SK-N-SH treated with all-trans-retinoic acid at 6 μM for 48 hours (cell line): Measurements from ENCODE around the gene PRSS38.

Experiments used
- ATAC-seq: fragments of 200-7000 bp; cut with Tn5 transposase; 3 replicates; pipeline ENCODE4 v1.9.1; 2020; ENCODE audit warnings: mild to moderate bottlenecking, moderate library complexity
- ARNTL ChIP-seq: fragments of 450-650 bp; formaldehyde crosslinking; IDR thresholded peaks from 2 replicates; pipeline ENCODE4 v1.5.0; 2020; ENCODE audit warnings: low read depth, mild to moderate bottlenecking, moderate library complexity, borderline replicate concordance
- BACH2 ChIP-seq: fragments of 250-450 bp; sonication (Bioruptor Pico); IDR thresholded peaks from 2 replicates; pipeline ENCODE4 v1.9.0; 2021; ENCODE audit warnings: mild to moderate bottlenecking, borderline replicate concordance
- CSDC2 ChIP-seq: fragments of 250-450 bp; sonication (Bioruptor Pico); IDR thresholded peaks from 2 replicates; pipeline ENCODE4 v1.5.0; 2020; ENCODE audit warnings: mild to moderate bottlenecking, moderate library complexity
- ESRRG ChIP-seq: fragments of 250-450 bp; sonication (Bioruptor Pico); IDR thresholded peaks from 2 replicates; pipeline ENCODE4 v1.6.1; 2021; ENCODE audit warnings: mild to moderate bottlenecking
- GLIS3 ChIP-seq: fragments of 250-450 bp; sonication (Bioruptor Pico); IDR thresholded peaks from 2 replicates; pipeline ENCODE4 v1.5.0; 2020; ENCODE audit warnings: mild to moderate bottlenecking, moderate library complexity
- ISL1 ChIP-seq: fragments of 250-450 bp; sonication (Bioruptor Pico); IDR thresholded peaks from 2 replicates; pipeline ENCODE4 v2.1.2; 2022; ENCODE audit warnings: mild to moderate bottlenecking, moderate library complexity
- OSR1 ChIP-seq: fragments of 250-450 bp; sonication (Bioruptor Pico); IDR thresholded peaks from 2 replicates; pipeline ENCODE4 v1.8.0; 2022; ENCODE audit warnings: moderate library complexity, mild to moderate bottlenecking, inconsistent platforms
- PPARA ChIP-seq: fragments of 250-450 bp; sonication (Bioruptor Pico); IDR thresholded peaks from 2 replicates; pipeline ENCODE4 v1.5.0; 2020; ENCODE audit warnings: mild to moderate bottlenecking, borderline replicate concordance
- RARB ChIP-seq: fragments of 250-450 bp; sonication (Bioruptor Pico); IDR thresholded peaks from 2 replicates; pipeline ENCODE4 v1.8.0; 2021; ENCODE audit warnings: mild to moderate bottlenecking, moderate library complexity
- SNAI2 ChIP-seq: fragments of 250-450 bp; sonication (Bioruptor Pico); IDR thresholded peaks from 2 replicates; pipeline ENCODE4 v1.5.0; 2020; ENCODE audit warnings: mild to moderate bottlenecking, moderate library complexity
- TCF4 ChIP-seq: fragments of 250-450 bp; sonication (Bioruptor Pico); IDR thresholded peaks from 2 replicates; pipeline ENCODE4 v1.8.0; 2021; ENCODE audit warnings: mild to moderate bottlenecking, moderate library complexity, borderline replicate concordance
- ZC3H10 ChIP-seq: fragments of 250-450 bp; sonication (Bioruptor Pico); IDR thresholded peaks from 2 replicates; pipeline ENCODE4 v1.5.1; 2021; ENCODE audit warnings: mild to moderate bottlenecking, moderate library complexity
- ZFP3 ChIP-seq: fragments of 250-450 bp; sonication (Bioruptor Pico); IDR thresholded peaks from 2 replicates; pipeline ENCODE4 v1.5.0; 2020; ENCODE audit warnings: mild to moderate bottlenecking, moderate library complexity
- ZFP30 ChIP-seq: fragments of 450-650 bp; formaldehyde crosslinking; IDR thresholded peaks from 2 replicates; pipeline ENCODE4 v1.5.0; 2022; ENCODE audit warnings: mild to moderate bottlenecking, moderate library complexity
- ZNF70 ChIP-seq: fragments of 450-650 bp; formaldehyde crosslinking; IDR thresholded peaks from 2 replicates; pipeline ENCODE4 v1.5.0; 2020; ENCODE audit warnings: mild to moderate bottlenecking, moderate library complexity
- ZNF8 ChIP-seq: fragments of 450-650 bp; formaldehyde crosslinking; IDR thresholded peaks from 2 replicates; pipeline ENCODE4 v1.5.0; 2020; ENCODE audit warnings: mild to moderate bottlenecking, moderate library complexity
- TF ChIP-seq, protein P1 (sequence below): fragments of 250-450 bp; sonication (Bioruptor Pico); IDR thresholded peaks from 2 replicates; pipeline ENCODE4 v1.5.1; 2020; ENCODE audit warnings: low read depth, mild to moderate bottlenecking, moderate library complexity
- TF ChIP-seq, protein P2 (sequence below): fragments of 250-450 bp; sonication (Bioruptor Pico); IDR thresholded peaks from 2 replicates; pipeline ENCODE4 v1.5.1; 2021; ENCODE audit warnings: mild to moderate bottlenecking, moderate library complexity
- TF ChIP-seq, protein P3 (sequence below): fragments of 250-450 bp; sonication (Bioruptor Pico); IDR thresholded peaks from 2 replicates; pipeline ENCODE4 v1.8.0; 2021; ENCODE audit warnings: low read depth, mild to moderate bottlenecking, moderate library complexity, borderline replicate concordance
- TF ChIP-seq, protein P4 (sequence below): fragments of 250-450 bp; sonication (Bioruptor Pico); IDR thresholded peaks from 2 replicates; pipeline ENCODE4 v1.5.0; 2020; ENCODE audit warnings: mild to moderate bottlenecking, moderate library complexity
- TF ChIP-seq, protein P5 (sequence below): fragments of 250-450 bp; sonication (Bioruptor Pico); IDR thresholded peaks from 2 replicates; pipeline ENCODE4 v1.8.0; 2020; ENCODE audit warnings: mild to moderate bottlenecking, moderate library complexity, borderline replicate concordance

Gene PRSS38

GRCh38 chr1:227793079-227793947 lies 22.2 kb upstream of the PRSS38 start:
- TF ChIP-seq, protein P1, sequence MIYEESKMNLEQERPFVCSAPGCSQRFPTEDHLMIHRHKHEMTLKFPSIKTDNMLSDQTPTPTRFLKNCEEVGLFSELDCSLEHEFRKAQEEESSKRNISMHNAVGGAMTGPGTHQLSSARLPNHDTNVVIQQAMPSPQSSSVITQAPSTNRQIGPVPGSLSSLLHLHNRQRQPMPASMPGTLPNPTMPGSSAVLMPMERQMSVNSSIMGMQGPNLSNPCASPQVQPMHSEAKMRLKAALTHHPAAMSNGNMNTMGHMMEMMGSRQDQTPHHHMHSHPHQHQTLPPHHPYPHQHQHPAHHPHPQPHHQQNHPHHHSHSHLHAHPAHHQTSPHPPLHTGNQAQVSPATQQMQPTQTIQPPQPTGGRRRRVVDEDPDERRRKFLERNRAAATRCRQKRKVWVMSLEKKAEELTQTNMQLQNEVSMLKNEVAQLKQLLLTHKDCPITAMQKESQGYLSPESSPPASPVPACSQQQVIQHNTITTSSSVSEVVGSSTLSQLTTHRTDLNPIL (CRISPR knock-in tag), result no peak
- TF ChIP-seq ESRRG (CRISPR knock-in tag) (no peak), ZNF8 (no peak), ZNF70 (CRISPR knock-in tag) (no peak), BACH2 (CRISPR knock-in tag) (no peak), RARB (CRISPR knock-in tag) (no peak), ARNTL (CRISPR knock-in tag) (no peak)
- TF ChIP-seq, protein P2, sequence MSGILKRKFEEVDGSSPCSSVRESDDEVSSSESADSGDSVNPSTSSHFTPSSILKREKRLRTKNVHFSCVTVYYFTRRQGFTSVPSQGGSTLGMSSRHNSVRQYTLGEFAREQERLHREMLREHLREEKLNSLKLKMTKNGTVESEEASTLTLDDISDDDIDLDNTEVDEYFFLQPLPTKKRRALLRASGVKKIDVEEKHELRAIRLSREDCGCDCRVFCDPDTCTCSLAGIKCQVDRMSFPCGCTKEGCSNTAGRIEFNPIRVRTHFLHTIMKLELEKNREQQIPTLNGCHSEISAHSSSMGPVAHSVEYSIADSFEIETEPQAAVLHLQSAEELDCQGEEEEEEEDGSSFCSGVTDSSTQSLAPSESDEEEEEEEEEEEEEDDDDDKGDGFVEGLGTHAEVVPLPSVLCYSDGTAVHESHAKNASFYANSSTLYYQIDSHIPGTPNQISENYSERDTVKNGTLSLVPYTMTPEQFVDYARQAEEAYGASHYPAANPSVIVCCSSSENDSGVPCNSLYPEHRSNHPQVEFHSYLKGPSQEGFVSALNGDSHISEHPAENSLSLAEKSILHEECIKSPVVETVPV, result no peak
- TF ChIP-seq, protein P3, sequence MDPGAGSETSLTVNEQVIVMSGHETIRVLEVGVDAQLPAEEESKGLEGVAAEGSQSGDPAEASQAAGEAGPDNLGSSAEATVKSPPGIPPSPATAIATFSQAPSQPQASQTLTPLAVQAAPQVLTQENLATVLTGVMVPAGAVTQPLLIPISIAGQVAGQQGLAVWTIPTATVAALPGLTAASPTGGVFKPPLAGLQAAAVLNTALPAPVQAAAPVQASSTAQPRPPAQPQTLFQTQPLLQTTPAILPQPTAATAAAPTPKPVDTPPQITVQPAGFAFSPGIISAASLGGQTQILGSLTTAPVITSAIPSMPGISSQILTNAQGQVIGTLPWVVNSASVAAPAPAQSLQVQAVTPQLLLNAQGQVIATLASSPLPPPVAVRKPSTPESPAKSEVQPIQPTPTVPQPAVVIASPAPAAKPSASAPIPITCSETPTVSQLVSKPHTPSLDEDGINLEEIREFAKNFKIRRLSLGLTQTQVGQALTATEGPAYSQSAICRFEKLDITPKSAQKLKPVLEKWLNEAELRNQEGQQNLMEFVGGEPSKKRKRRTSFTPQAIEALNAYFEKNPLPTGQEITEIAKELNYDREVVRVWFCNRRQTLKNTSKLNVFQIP (CRISPR knock-in tag), result no peak
- peak; percentile 8 for ATAC-seq

GRCh38 chr1:227793948-227794816 lies 21.3 kb upstream of the PRSS38 start:
- peak; percentile 90 for ATAC-seq
- TF ChIP-seq TCF4 (CRISPR knock-in tag), result peak; percentile 85
- no peak for TF ChIP-seq SNAI2 (CRISPR knock-in tag)

DNA sequence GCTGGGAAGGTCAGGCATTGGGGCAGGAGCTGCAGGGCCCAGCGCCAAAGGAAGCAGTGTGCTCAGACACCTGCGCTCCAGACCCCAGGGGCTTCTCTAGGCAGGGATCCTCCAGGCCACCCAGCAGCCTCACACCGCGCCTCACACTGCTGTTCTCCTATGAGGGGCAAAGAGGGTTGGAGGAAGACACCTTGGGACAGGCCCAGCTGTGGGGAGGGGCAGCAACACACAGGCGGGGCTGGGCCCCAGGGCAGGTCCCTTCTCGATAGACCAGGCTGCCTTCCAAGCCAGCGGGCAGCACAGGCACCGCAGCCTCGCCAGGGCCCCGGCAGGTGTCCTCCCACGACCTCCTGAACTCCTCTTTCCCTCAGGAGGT lies 20.7 kb upstream of the PRSS38 start:
- TF ChIP-seq OSR1 (CRISPR knock-in tag), result no peak
- TF ChIP-seq, protein P4, sequence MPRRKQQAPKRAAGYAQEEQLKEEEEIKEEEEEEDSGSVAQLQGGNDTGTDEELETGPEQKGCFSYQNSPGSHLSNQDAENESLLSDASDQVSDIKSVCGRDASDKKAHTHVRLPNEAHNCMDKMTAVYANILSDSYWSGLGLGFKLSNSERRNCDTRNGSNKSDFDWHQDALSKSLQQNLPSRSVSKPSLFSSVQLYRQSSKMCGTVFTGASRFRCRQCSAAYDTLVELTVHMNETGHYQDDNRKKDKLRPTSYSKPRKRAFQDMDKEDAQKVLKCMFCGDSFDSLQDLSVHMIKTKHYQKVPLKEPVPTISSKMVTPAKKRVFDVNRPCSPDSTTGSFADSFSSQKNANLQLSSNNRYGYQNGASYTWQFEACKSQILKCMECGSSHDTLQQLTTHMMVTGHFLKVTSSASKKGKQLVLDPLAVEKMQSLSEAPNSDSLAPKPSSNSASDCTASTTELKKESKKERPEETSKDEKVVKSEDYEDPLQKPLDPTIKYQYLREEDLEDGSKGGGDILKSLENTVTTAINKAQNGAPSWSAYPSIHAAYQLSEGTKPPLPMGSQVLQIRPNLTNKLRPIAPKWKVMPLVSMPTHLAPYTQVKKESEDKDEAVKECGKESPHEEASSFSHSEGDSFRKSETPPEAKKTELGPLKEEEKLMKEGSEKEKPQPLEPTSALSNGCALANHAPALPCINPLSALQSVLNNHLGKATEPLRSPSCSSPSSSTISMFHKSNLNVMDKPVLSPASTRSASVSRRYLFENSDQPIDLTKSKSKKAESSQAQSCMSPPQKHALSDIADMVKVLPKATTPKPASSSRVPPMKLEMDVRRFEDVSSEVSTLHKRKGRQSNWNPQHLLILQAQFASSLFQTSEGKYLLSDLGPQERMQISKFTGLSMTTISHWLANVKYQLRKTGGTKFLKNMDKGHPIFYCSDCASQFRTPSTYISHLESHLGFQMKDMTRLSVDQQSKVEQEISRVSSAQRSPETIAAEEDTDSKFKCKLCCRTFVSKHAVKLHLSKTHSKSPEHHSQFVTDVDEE (CRISPR knock-in tag), result no peak
- TF ChIP-seq ZNF70 (CRISPR knock-in tag), result no peak
- TF ChIP-seq ZFP30 (CRISPR knock-in tag), result no peak
- TF ChIP-seq GLIS3 (CRISPR knock-in tag), result no peak
- no peak for TF ChIP-seq ZFP3 (CRISPR knock-in tag)
- TF ChIP-seq ARNTL (CRISPR knock-in tag), result no peak
- no peak for TF ChIP-seq ZC3H10
- TF ChIP-seq ESRRG (CRISPR knock-in tag), result no peak
- TF ChIP-seq CSDC2, result no peak
- TF ChIP-seq ZNF8, result no peak
- TF ChIP-seq PPARA (CRISPR knock-in tag), result no peak
- TF ChIP-seq, all 23 proteins: peak for 0
- peak; percentile 8; the same call in 2 of the 3 replicates for ATAC-seq

GRCh38 chr1:227795732-227796131 lies 19.7 kb upstream of the PRSS38 start:
- TF ChIP-seq GLIS3 (CRISPR knock-in tag) (no peak), ARNTL (CRISPR knock-in tag) (no peak), ZFP3 (CRISPR knock-in tag) (no peak), BACH2 (CRISPR knock-in tag) (no peak), SNAI2 (CRISPR knock-in tag) (no peak), CSDC2 (no peak), TCF4 (CRISPR knock-in tag) (no peak), RARB (CRISPR knock-in tag) (no peak), ISL1 (CRISPR knock-in tag) (no peak), PPARA (CRISPR knock-in tag) (no peak)
- TF ChIP-seq, protein P5, sequence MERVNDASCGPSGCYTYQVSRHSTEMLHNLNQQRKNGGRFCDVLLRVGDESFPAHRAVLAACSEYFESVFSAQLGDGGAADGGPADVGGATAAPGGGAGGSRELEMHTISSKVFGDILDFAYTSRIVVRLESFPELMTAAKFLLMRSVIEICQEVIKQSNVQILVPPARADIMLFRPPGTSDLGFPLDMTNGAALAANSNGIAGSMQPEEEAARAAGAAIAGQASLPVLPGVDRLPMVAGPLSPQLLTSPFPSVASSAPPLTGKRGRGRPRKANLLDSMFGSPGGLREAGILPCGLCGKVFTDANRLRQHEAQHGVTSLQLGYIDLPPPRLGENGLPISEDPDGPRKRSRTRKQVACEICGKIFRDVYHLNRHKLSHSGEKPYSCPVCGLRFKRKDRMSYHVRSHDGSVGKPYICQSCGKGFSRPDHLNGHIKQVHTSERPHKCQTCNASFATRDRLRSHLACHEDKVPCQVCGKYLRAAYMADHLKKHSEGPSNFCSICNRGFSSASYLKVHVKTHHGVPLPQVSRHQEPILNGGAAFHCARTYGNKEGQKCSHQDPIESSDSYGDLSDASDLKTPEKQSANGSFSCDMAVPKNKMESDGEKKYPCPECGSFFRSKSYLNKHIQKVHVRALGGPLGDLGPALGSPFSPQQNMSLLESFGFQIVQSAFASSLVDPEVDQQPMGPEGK, result no peak
- TF ChIP-seq, protein P2, result no peak
- TF ChIP-seq, protein P1 (CRISPR knock-in tag), result no peak
- TF ChIP-seq, all 23 proteins: peak for 0
- no peak for ATAC-seq
